Colonic mucosa (tissue), 4 donors: ENCODE measurements around the gene PAFAH1B1. TPM values are rescaled to one million over a fixed set of nuclear protein-coding genes. Genes with fewer than 3 reads are reported as not detected.
"Not testable (repeated sequence)": the region's sequence is repeated elsewhere in the genome, so short reads cannot be mapped to it uniquely, and the experiment has no call there.

Source experiments
- DNase-seq: peaks from one replicate; pipeline ENCODE4 v3.0.0-alpha.2; 2020
- H3K27ac ChIP-seq: fragments of 200-600 bp; one replicate; pipeline ENCODE4 v1.8.0; 2021
- H3K27me3 ChIP-seq: fragments of 200-600 bp; one replicate; pipeline ENCODE4 v1.8.0; 2021
- H3K36me3 ChIP-seq: fragments of 200-600 bp; one replicate; pipeline ENCODE4 v1.8.0; 2021
- H3K4me1 ChIP-seq: fragments of 200-600 bp; one replicate; pipeline ENCODE4 v1.8.0; 2021; ENCODE audit warnings: mild to moderate bottlenecking
- H3K4me3 ChIP-seq: fragments of 200-600 bp; one replicate; pipeline ENCODE4 v1.8.0; 2021
- H3K9ac ChIP-seq, 2 donors: one replicate each; pipeline ENCODE4 v1.7.0; 2013; ENCODE audit warnings: control low read depth in 2 of 2, low read depth in 2 of 2, low read length in 2 of 2
- H3K9me3 ChIP-seq: fragments of 200-600 bp; one replicate; pipeline ENCODE4 v1.8.0; 2021
- intact Hi-C: fragments of 100-400 bp; cut with DNase I; formaldehyde crosslinking; loops from one replicate; pipeline ENCODE4 v1.14.1; 2022
- total RNA-seq, 2 donors: library from RNA; stranded (reverse); fragmentation: NEBNext Ultra II Directional in 1 of 2; extraction: Animal tissue kit (Norgen Biotek cat#: 25700) in 1 of 2; gene quantifications; one replicate each; pipeline ENCODE4 v1.2.1, GENCODE V29; 2021
- TF ChIP-seq, protein P1 (sequence below): fragments of 200-600 bp; IDR thresholded peaks from one replicate; pipeline ENCODE4 v1.8.0; 2022; ENCODE audit warnings: antibody characterized with exemption, mild to moderate bottlenecking
- donor health status: healthy.
- donor health status: DM: no; HTN: no; CAD: no.
- donor health status: DM: no; HTN: no; CAD: no.

The PAFAH1B1 gene
- total RNA-seq, 2 donors from 2014 or later = 102 to 155 TPM

DNA sequence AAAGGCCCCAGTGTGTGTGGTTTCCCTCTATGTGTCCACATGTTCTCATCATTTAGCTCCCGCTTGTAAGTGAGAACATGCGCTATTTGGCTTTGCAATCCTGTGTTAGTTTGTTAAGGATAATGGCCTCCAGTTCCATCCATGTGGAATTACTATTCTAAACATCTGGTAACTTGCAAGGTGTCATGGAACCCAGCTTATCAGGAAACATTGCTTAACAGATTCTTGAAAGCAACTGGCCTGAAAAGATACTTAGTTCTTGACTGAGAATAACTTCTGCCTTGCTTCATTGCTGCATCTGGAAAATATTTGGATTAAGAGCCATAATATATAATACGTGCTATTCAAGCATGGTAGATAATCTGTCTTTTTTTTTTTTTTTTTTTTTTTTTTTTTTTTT, 27.8 kb downstream of the PAFAH1B1 start:
- no peak for DNase-seq
- Histone ChIP-seq H3K36me3 (no peaks in the 10 kb centered on the region), H3K27me3 (no peaks in the 10 kb centered on the region), H3K4me1 (peaks cover 6% of the 10 kb centered on the region), H3K9me3 (no peaks in the 10 kb centered on the region), H3K4me3 (no peak overlapping the region), H3K9ac (no peak overlapping the region), H3K27ac (no peak overlapping the region)
- TF ChIP-seq, protein P1, sequence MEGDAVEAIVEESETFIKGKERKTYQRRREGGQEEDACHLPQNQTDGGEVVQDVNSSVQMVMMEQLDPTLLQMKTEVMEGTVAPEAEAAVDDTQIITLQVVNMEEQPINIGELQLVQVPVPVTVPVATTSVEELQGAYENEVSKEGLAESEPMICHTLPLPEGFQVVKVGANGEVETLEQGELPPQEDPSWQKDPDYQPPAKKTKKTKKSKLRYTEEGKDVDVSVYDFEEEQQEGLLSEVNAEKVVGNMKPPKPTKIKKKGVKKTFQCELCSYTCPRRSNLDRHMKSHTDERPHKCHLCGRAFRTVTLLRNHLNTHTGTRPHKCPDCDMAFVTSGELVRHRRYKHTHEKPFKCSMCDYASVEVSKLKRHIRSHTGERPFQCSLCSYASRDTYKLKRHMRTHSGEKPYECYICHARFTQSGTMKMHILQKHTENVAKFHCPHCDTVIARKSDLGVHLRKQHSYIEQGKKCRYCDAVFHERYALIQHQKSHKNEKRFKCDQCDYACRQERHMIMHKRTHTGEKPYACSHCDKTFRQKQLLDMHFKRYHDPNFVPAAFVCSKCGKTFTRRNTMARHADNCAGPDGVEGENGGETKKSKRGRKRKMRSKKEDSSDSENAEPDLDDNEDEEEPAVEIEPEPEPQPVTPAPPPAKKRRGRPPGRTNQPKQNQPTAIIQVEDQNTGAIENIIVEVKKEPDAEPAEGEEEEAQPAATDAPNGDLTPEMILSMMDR = no peak
- intact Hi-C loops = no loop called here

DNA sequence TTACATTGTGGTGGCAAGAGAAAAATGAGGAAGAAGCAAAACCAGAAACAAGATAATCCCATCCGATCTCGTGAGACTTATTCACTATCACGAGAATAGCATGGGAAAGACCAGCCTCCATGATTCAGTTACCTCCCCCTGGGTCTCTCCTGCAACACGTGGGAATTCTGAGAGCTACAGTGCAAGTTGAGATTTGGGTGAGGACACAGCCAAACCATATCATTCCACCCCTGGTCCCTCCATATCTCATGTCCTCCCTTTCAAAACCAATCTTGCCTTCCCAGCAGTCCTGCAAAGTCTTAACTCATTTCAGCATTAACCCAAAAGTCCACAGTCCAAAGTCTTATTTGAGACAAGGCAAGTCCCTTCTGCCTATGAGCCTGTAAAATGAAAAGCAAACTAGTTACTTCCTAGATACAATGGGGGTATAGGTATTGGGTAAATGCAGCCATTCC, 28.5 kb downstream of the PAFAH1B1 start:
- H3K9me3 ChIP-seq, H3K36me3 ChIP-seq, H3K4me3 ChIP-seq, DNase-seq, H3K9ac ChIP-seq, H3K27me3 ChIP-seq, intact Hi-C loops: not testable (repeated sequence)
- peak overlapping the region; percentile 32 for H3K27ac ChIP-seq
- H3K4me1 ChIP-seq = peaks cover 11% of the 10 kb centered on the region

DNA sequence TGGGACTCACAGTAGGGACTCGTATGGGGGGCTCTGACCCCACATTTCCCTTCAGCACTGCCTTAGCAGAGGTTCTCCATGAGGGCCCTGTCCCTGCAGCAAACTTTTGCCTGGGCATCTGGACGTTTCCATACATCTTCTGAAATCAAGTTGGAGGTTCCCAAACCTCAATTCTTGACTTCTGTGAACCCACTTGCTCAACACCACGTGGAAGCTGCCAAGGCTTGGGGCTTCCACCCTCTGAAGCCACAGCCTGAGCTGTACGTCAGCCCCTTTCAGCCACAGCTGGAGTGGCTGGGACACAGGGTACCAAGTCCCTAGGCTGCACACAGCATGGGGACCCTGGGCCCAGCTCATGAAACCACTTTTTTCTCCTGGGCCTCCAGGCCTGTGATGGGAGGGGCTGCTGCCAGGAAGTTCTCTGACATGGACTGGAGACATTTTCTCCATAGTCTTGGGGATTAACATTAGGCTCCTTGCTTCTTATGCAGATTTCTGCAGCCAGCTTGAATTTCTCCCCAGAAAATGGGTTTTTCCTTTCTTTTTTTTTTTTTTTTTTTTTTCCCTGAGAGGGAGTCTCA, 29.4 kb downstream of the PAFAH1B1 start:
- H3K36me3 ChIP-seq, H3K27me3 ChIP-seq, H3K4me3 ChIP-seq, H3K9ac ChIP-seq, H3K9me3 ChIP-seq, DNase-seq, H3K27ac ChIP-seq, intact Hi-C loops: not testable (repeated sequence)
- H3K4me1 ChIP-seq = peaks cover 14% of the 10 kb centered on the region

DNA sequence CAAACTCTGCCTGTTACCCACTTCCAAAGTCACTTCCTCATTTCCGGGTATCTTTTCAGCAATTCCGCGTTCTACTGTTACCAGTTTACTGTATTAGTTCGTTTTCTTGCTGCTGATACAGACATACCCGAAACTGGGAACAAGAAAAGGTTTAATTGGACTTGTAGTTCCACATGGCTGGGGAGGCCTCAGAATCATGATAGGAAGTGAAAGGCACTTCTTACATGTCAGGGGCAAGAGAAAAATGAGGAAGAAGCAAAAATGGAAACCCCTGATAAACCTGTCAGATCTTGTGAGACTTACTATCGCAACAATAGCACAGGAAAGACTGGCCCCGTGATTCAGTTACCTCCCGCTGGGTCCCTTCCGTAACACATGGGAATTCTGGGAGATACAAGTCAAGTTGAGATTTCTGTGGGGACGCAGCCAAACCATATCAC, 30.9 kb downstream of the PAFAH1B1 start:
- no peaks in the 10 kb centered on the region for H3K27me3 ChIP-seq
- peaks cover 14% of the 10 kb centered on the region for H3K4me1 ChIP-seq
- TF ChIP-seq, protein P1 = no peak
- H3K9me3 ChIP-seq = no peaks in the 10 kb centered on the region
- no peak overlapping the region for H3K4me3 ChIP-seq
- no peak overlapping the region for H3K27ac ChIP-seq
- no peak for DNase-seq
- H3K9ac ChIP-seq = no peak overlapping the region
- intact Hi-C loops = no loop called here
- H3K36me3 ChIP-seq = no peaks in the 10 kb centered on the region

DNA sequence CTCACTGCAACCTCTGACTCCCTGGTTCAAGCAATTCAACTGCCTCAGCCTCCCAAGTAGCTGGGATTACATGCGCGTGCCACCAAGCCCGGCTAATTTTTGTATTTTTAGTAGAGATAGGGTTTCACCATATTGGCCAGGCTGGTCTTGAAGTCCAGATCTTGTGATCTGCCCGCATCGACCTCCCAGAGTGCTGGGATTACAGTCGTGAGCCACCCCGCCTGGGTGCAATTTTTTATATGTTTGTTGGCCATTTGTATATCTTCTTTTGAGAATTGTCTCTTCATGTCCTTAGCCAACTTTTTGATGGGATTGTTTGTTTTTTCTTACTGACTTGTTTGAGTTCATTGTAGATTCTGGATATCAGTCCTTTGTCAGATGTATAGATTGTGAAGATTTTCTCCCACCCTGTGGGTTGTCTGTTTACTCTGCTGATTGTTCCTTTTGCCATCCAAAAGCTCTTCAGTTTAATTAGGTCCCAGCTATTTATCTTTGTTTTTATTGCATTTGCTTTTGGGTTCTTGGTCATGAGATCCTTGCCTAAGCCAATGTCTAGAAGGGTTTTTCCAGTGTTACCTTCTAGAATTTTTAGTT, 33.3 kb downstream of the PAFAH1B1 start:
- not testable (repeated sequence) for H3K27ac ChIP-seq

DNA sequence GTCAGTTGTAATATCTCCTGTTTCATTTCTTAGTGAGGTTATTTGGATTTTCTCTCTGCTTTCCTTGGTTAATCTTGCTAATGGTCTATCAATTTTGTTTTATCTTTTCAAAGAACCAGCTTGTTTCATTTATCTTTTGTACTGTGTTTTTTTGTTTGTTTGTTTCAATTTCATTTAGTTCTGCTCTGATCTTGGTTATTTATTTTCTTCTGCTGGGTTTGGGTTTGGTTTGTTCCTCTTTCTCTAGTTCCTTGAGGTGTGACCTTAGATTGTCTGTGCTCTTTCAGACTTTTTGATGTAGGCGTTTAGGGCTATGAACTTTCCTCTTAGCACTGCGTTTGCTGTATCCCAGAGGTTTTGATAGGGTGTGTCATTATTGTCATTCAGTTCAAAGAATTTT, 35.5 kb downstream of the PAFAH1B1 start:
- DNase-seq, H3K27me3 ChIP-seq, H3K9ac ChIP-seq, H3K4me3 ChIP-seq, H3K36me3 ChIP-seq, H3K9me3 ChIP-seq, H3K27ac ChIP-seq, intact Hi-C loops: not testable (repeated sequence)
- H3K4me1 ChIP-seq = peaks cover 15% of the 10 kb centered on the region

More for the DNA sequence above, 33.3 kb downstream of the PAFAH1B1 start:
- H3K9ac ChIP-seq, H3K27me3 ChIP-seq, DNase-seq, H3K36me3 ChIP-seq, H3K4me3 ChIP-seq, H3K9me3 ChIP-seq, intact Hi-C loops: not testable (repeated sequence)
- peaks cover 22% of the 10 kb centered on the region for H3K4me1 ChIP-seq

DNA sequence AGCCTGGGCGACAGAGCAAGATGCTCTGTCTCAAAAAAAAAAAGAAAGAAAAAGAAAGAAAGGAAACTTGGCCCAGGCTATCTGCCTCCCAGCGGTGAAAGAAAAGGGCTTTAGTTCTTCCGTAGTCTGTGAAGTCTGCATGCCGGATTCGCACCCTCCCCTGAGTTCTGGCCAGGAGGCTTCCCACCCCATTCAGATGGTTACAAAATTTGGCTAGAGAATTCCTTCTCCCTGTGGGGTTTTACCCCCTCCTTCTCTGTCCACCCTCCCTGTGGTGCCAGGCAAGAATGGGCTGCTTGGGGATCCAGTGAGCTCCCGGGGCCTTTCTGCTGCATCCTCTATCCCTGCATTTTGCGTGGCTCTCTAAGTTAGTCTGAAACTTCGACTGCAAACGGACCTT, 37.8 kb downstream of the PAFAH1B1 start:
- intact Hi-C loops = no loop called here
- Histone ChIP-seq H3K27ac (no peak overlapping the region), H3K9me3 (no peaks in the 10 kb centered on the region), H3K27me3 (no peaks in the 10 kb centered on the region), H3K9ac (no peak overlapping the region), H3K4me3 (no peak overlapping the region), H3K36me3 (no peaks in the 10 kb centered on the region), H3K4me1 (peaks cover 15% of the 10 kb centered on the region)
- DNase-seq = no peak
- TF ChIP-seq, protein P1 = no peak
